ENCODE data around the gene CEBPE. TPM values are rescaled to one million over a fixed set of nuclear protein-coding genes. Genes with fewer than 3 reads are reported as not detected.

The CEBPE gene
- polyA plus RNA-seq, 1 donor from 2014 or later: not detected

GRCh38 chr14:23132970-23133369, 13.9 kb upstream of the CEBPE start:
- Histone ChIP-seq H3K27me3 (ENCODE audit: insufficient read depth, low read depth, low read length) (no peaks in the 10 kb centered on the region), H3K36me3 (ENCODE audit: insufficient read depth, low read length) (no peaks in the 10 kb centered on the region), H3K27ac (ENCODE audit: low read length) (no peak overlapping the region), H3K9me2 (ENCODE audit: insufficient read depth, low read length) (no peaks in the 10 kb centered on the region), H3K9ac (ENCODE audit: low read length) (no peak overlapping the region), H3K9me3 (ENCODE audit: low read length) (no peaks in the 10 kb centered on the region), H3K4me2 (ENCODE audit: low read length) (no peak overlapping the region), H4K20me1 (ENCODE audit: insufficient read depth) (no peaks in the 10 kb centered on the region), H3K79me2 (replicated peaks; ENCODE audit: insufficient read depth, low read length) (no peaks in the 10 kb centered on the region), H3K4me3 (ENCODE audit: low read length) (no peak overlapping the region), H2AFZ (ENCODE audit: low read depth, low read length) (no peak overlapping the region), H3F3A (ENCODE audit: insufficient read depth, low read length, poor library complexity, severe bottlenecking) (no peaks in the 10 kb centered on the region)
- TF ChIP-seq REST (IDR thresholded peaks at IDR 0.05; ENCODE audit: borderline replicate concordance) (no peak), POLR2AphosphoS5 (IDR thresholded peaks at IDR 0.05) (no peak), EP300 (conservative IDR thresholded peaks at IDR 0.05; ENCODE audit: poor library complexity, severe bottlenecking) (no peak), SMC3 (conservative IDR thresholded peaks at IDR 0.05; ENCODE audit: poor library complexity) (no peak)

- Histone ChIP-seq H3K4me3 (ENCODE audit: low read length) (no peak overlapping the region), H3K9ac (ENCODE audit: low read length) (no peak overlapping the region), H3K27ac (ENCODE audit: low read length) (no peak overlapping the region)
Observed at GRCh38 chr14:23131482-23131881, 12.4 kb upstream of the CEBPE start.

More at GRCh38 chr14:23131482-23131881, 12.4 kb upstream of the CEBPE start:
- H4K20me1 ChIP-seq (ENCODE audit: insufficient read depth): no peaks in the 10 kb centered on the region
- TF ChIP-seq RAD21 (conservative IDR thresholded peaks at IDR 0.05): no peak
- no peak for TF ChIP-seq TAF1 (IDR thresholded peaks at IDR 0.05; ENCODE audit: low read depth)
- no peak for TF ChIP-seq POLR2AphosphoS5 (IDR thresholded peaks at IDR 0.05)
- no peak for TF ChIP-seq SMC3 (conservative IDR thresholded peaks at IDR 0.05; ENCODE audit: poor library complexity)
- no peak for TF ChIP-seq CTCF (IDR thresholded peaks at IDR 0.05; ENCODE audit: poor library complexity, severe bottlenecking)
- no peak for TF ChIP-seq EP300 (conservative IDR thresholded peaks at IDR 0.05; ENCODE audit: poor library complexity, severe bottlenecking)
- TF ChIP-seq MXI1 (conservative IDR thresholded peaks at IDR 0.05; ENCODE audit: poor library complexity, severe bottlenecking): no peak
- TF ChIP-seq REST (IDR thresholded peaks at IDR 0.05; ENCODE audit: borderline replicate concordance): no peak
- no peak for TF ChIP-seq EZH2 (IDR thresholded peaks at IDR 0.05; ENCODE audit: borderline replicate concordance, insufficient read depth, low read length, poor library complexity, severe bottlenecking)
- no peak overlapping the region for H3K4me2 ChIP-seq (ENCODE audit: low read length)
- H2AFZ ChIP-seq (ENCODE audit: low read depth, low read length): no peak overlapping the region
- H3K9me3 ChIP-seq (ENCODE audit: low read length): no peaks in the 10 kb centered on the region
- no peaks in the 10 kb centered on the region for H3K79me2 ChIP-seq (replicated peaks; ENCODE audit: insufficient read depth, low read length)
- H3K9me2 ChIP-seq (ENCODE audit: insufficient read depth, low read length): no peaks in the 10 kb centered on the region
- H3K27me3 ChIP-seq (ENCODE audit: insufficient read depth, low read depth, low read length): no peaks in the 10 kb centered on the region
- H3K36me3 ChIP-seq (ENCODE audit: insufficient read depth, low read length): no peaks in the 10 kb centered on the region
- H3F3A ChIP-seq (ENCODE audit: insufficient read depth, low read length, poor library complexity, severe bottlenecking): no peaks in the 10 kb centered on the region
